ENCODE measurements around the gene GPR183. TPM values are rescaled to one million over a fixed set of nuclear protein-coding genes. Genes with fewer than 3 reads are reported as not detected.
A peak's percentile ranks its signal among the peaks of the same experiment; 100 is the strongest.

The GPR183 gene
- total and polyA plus RNA-seq, 10 of the 15 experiments (the other 5 are each of a cell fraction or from before 2014, with no cell fraction given) = 134 to 669 (median 225) TPM

DNA sequence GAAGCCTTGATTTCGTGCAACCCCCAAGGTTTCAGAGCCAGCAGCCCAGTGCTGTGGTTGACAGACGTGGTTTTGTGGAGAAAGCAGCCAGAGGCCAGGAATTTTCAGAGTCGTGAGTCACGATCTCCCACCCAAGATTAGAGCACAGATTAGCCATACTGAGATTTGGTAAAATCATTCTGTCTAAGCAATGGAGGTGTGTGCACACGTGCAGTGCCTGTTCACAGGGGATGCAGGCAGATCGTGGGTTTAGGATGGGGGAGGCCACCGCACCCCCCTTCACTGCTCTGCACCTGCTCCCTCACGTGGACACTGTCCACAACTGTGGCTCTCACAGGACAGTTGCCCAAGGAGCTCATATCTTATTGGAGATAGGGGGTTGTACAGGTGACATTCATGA, 46.6 kb upstream of the GPR183 start (continued):
- TF ChIP-seq BCL3 (IDR thresholded peaks at IDR 0.05; ENCODE audit: borderline replicate concordance, insufficient read depth, low read depth, low read length, poor library complexity, severe bottlenecking) (no peak), EED (IDR thresholded peaks at IDR 0.05; ENCODE audit: low read depth) (peak; percentile 48; the same call in 1 of the 2 replicates), RELA (IDR thresholded peaks at IDR 0.05; ENCODE audit: borderline replicate concordance, partially characterized antibody) (no peak), SIN3A (IDR thresholded peaks at IDR 0.05; ENCODE audit: low read depth, low read length) (no peak), NR2C1 (IDR thresholded peaks at IDR 0.05) (no peak), POLR2AphosphoS2 (IDR thresholded peaks at IDR 0.05; ENCODE audit: low read depth, low read length) (no peak), BRCA1 (IDR thresholded peaks at IDR 0.05; ENCODE audit: low read depth, low read length) (no peak), HSF1 (IDR thresholded peaks at IDR 0.05; ENCODE audit: low read depth, low read length) (no peak), CREM (IDR thresholded peaks at IDR 0.05; ENCODE audit: low read depth) (peak; percentile 10; the same call in 1 of the 2 replicates), RBBP5 (conservative IDR thresholded peaks at IDR 0.05) (no peak), ZNF207 (IDR thresholded peaks at IDR 0.05; ENCODE audit: borderline replicate concordance) (no peak), TCF3 (IDR thresholded peaks at IDR 0.05; ENCODE audit: borderline replicate concordance, insufficient read depth, low read depth, low read length) (0 out of 2 replicates have a peak, but pooled peaks have one; percentile 52), RB1 (IDR thresholded peaks at IDR 0.05; ENCODE audit: borderline replicate concordance) (no peak), HDGF (IDR thresholded peaks at IDR 0.05) (no peak), LARP7 (IDR thresholded peaks at IDR 0.05) (0 out of 2 replicates have a peak, but pooled peaks have one; percentile 27), RAD51 (IDR thresholded peaks at IDR 0.05) (no peak), MYB (IDR thresholded peaks at IDR 0.05; ENCODE audit: borderline replicate concordance, low read depth, low read length) (no peak), ZBTB4 (CRISPR knock-in tag; IDR thresholded peaks at IDR 0.05) (no peak), SUPT20H (IDR thresholded peaks at IDR 0.05; ENCODE audit: borderline replicate concordance, control insufficient read depth, low read depth, low read length) (no peak), BHLHE40 (IDR thresholded peaks at IDR 0.05; ENCODE audit: borderline replicate concordance in 1 of 2, low read depth in 2 of 2, low read length in 1 of 2) (peak; percentile 75 to 85), MYC (IDR thresholded peaks at IDR 0.05; ENCODE audit: insufficient read depth, insufficient read length, insufficient replicate concordance, low read length, severe bottlenecking) (no peak), FOXK2 (IDR thresholded peaks at IDR 0.05) (no peak), JUND (IDR thresholded peaks at IDR 0.05; ENCODE audit: low read depth, low read length) (no peak), ETV6 (conservative IDR thresholded peaks at IDR 0.05 in 1 of 2, IDR thresholded peaks at IDR 0.05 in 1 of 2; ENCODE audit: borderline replicate concordance in 1 of 2, low read depth in 1 of 2) (no peak)

Measured in GM12878 (cell line).